ENCODE results near the gene SMARCA4. TPM values are rescaled to one million over a fixed set of nuclear protein-coding genes. Genes with fewer than 3 reads are reported as not detected.
A peak's percentile ranks its signal among the peaks of the same experiment; 100 is the strongest.
"Not testable (repeated sequence)": the region's sequence is repeated elsewhere in the genome, so short reads cannot be mapped to it uniquely, and the experiment has no call there.

Gene SMARCA4
- total RNA-seq, 1 experiment from 2014 or later = 105 TPM

GRCh38 chr19:10976131-10976892 lies 15.5 kb downstream of the SMARCA4 start:
- DNase-seq (ENCODE audit: low read depth) = no peak

DNA sequence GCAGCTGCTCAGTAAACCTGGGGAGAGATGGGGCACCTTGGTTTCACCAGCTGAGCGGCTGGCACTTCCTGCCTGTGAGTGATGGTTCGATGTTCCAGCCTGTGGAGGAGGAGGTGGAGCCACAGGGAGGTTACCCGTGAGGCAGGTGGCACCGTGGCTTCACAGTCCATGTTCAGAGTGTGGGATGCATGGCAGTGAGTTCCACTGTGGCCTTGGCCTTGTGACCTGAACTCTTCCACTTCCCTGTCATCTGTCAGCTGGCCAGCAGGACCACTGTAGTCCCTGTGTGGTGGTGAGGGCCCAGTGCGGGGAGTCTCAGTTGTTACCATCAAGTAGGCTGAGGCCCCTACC lies 16.9 kb downstream of the SMARCA4 start:
- DNase-seq (ENCODE audit: low read depth) = no peak

DNA sequence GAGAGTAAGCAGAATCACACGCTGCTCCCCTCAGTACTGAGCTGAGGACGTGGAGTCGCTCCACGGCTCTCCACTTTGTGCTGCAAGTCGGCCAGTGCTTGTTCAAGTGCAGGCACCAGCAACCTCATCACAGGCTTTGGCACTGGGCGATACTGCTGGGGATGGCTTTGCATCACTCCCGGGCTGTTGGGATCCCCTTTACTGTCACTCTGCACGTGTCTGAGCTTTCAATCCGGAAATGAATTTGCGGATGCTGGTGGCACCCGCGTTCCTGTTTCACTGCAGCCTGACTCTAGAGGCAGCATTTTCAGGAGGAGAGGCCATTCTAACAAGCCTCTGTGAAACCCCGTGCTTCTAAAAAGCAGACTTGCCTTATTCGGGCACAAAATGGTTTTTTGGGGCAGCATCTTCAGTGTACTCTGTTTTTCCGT lies 19.1 kb downstream of the SMARCA4 start:
- DNase-seq (ENCODE audit: low read depth) = no peak

- no peak for DNase-seq (ENCODE audit: low read depth)
Observed at GRCh38 chr19:10981252-10981895, 20.5 kb downstream of the SMARCA4 start.

- DNase-seq (ENCODE audit: low read depth) = no peak
Observed at GRCh38 chr19:10983026-10983425, 22.2 kb downstream of the SMARCA4 start.

- no peak for DNase-seq (ENCODE audit: low read depth)
Observed at GRCh38 chr19:10984166-10984735, 23.4 kb downstream of the SMARCA4 start.

DNA sequence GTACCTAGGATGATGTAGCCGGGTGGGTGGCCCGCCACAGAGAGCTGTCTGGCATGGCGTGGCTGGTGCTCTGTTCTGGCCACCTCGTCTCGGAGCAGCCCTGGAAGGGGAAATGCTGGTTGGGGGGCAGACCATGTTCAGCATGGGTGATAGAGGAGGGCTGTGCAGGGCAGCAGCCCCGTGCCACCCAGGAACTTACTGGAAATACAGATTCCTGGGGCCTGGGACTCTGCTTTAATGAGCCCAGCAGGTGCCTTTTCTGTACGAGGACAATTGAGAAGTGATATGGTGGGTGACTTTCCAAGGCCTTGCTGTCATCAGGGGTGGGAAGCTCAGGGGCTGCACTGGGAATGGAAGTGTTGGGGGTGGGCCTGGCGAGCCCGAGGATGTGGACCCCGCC lies 24.7 kb downstream of the SMARCA4 start:
- no peak for DNase-seq (ENCODE audit: low read depth)

DNA sequence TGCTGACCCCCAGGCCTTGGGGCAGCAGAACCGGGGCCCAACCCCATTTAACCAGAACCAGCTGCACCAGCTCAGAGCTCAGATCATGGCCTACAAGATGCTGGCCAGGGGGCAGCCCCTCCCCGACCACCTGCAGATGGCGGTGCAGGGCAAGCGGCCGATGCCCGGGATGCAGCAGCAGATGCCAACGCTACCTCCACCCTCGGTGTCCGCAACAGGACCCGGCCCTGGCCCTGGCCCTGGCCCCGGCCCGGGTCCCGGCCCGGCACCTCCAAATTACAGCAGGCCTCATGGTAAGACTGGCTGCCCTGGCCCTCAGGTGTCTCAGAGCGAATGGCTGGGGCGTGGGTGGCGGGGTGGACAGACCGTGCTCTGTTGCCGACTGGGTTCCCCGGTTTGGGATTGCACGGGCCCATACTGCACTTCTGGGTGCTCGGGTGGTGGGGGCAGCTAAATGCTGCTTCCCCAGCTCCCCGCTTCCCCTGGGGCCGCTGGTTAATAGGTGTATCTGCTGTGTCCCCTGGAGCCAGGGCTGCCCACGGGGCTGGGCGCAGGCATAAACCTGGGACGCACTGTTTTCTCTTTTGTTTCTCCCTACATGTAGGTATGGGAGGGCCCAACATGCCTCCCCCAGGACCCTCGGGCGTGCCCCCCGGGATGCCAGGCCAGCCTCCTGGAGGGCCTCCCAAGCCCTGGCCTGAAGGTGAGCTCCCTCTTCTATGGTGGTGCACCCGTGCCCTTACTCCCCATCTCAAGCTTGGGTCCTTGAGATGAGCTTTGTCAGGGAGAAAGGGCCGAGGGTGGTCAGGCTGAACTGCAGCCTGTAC lies 25.7 kb downstream of the SMARCA4 start:
- no peak for DNase-seq (ENCODE audit: low read depth)

GRCh38 chr19:10987571-10988297 lies 26.9 kb downstream of the SMARCA4 start:
- DNase-seq (ENCODE audit: low read depth) = no peak

DNA sequence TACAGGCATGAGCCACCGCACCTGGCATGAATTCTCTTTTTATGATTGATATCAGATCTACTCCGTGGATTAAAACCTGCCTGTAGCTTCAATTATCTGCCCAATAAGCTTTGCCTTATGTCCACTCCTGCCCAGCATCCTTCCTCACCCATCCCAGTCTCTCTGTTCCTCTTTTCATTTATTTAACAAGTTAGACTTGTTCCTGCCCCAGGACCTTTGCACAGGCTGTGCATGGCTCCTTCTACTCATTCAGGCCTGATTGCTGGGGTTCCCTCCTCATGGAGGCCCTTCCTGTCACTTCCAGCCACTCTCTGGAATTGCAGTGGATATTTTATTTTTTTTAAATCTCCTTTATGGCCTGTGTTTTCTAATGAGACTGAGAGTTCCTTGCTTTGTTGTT lies 27.6 kb downstream of the SMARCA4 start:
- DNase-seq (ENCODE audit: low read depth) = no peak

GRCh38 chr19:10988921-10989320 lies 28.1 kb downstream of the SMARCA4 start:
- DNase-seq (ENCODE audit: low read depth) = no peak

DNA sequence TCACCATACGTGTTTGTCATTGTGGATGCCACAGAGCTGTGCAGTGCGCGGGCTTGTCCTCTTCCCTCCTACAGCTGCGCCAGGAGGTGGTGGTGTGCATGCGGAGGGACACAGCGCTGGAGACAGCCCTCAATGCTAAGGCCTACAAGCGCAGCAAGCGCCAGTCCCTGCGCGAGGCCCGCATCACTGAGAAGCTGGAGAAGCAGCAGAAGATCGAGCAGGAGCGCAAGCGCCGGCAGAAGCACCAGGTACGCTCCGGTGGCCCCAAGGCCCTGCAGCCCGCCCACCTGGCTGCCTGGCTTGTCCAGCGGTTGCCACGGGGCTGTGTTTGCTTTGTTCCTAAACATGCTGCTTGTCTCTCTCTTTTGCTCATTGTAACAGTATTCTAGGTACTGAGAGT lies 30.2 kb downstream of the SMARCA4 start:
- no peak for DNase-seq (ENCODE audit: low read depth)

GRCh38 chr19:10991521-10992081 lies 30.8 kb downstream of the SMARCA4 start:
- DNase-seq (ENCODE audit: low read depth) = no peak

DNA sequence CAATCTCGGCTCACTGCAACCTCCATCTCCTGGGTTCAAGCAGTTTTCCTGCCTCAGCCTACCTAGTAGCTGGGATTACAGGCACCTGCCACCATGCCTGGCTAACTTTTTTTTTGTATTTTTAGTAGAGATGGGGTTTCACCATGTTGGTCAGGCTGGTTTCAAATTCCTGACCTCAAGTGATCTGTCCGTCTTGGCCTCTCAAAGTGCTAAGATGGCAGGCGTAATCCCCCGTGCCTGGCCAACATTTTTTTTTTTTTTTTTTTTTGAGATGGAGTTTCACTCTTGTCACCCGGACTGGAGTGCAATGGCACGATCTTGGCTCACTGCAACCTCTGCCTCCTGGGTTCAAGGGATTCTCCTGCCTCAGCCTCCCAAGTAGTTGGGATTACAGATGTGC lies 31.3 kb downstream of the SMARCA4 start:
- not testable (repeated sequence) for DNase-seq (ENCODE audit: low read depth)

- no peak for DNase-seq (ENCODE audit: low read depth)
Observed at GRCh38 chr19:10995926-10996600, 35.2 kb downstream of the SMARCA4 start.

DNA sequence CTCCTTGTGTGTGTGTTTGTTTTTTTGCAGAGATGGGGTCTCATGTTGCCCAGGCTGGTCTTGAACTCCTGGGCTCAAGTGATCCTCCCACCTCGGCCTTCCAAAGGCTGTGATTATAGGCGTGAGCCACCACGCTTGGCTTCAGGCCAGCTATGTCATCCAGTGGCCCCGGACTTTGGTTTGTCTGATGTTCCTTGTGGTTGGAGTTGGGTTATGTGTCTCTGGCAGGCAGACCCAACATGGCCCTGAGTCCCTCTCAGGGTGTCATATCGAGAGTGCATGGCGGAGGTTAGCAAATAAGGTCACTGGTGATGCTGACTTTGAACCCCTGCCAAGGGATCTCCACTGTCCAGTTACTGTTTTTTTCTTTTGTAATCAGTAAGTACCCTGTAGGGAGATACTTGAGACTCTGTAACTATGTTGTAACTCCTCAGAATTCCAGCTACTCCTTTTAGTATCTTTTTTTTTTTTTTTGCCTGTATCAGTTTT lies 37.3 kb downstream of the SMARCA4 start:
- peak; percentile 77 for DNase-seq (ENCODE audit: low read depth)

GRCh38 chr19:10998666-10999065 lies 37.8 kb downstream of the SMARCA4 start:
- no peak for DNase-seq (ENCODE audit: low read depth)

DNA sequence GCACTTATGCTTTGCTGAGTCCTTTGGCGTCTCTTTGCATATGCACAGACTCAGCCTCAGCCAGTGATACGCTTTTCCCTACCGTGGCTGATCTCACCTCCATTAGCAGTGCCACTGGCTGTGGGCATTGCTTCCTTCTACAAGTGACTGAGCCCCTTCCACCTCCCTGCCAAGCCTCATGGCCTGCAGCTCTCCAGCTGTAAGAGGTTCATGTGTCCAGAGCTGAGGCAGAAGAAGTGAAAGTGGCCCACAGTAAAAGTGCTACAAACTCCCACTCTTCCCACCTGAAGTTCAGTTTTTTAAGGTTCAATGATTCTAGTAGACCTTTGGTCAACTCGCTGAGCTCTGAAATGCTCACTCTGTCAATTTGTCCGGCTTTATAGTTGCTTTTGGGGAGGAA lies 44.7 kb downstream of the SMARCA4 start:
- no peak for DNase-seq (ENCODE audit: low read depth)

DNA sequence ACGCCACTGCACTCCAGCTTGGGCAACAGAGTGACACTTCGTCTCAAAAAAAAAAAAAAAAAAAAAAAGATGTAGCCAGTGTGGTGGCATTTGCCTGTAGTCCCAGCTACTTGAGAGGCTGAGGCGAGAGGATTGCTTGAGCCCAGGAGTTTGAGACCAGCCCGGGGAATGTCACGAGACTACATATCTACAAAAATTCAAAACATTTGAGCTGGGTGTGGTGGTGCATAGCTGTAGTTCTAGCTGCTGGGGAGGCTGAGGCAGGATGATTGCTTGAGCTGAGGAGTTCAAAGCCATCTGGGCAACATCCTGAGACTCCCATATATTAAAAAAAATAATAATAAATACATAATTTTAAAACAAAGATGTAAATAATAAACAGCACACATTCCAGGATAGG lies 46.6 kb downstream of the SMARCA4 start:
- no peak for DNase-seq (ENCODE audit: low read depth)

DNA sequence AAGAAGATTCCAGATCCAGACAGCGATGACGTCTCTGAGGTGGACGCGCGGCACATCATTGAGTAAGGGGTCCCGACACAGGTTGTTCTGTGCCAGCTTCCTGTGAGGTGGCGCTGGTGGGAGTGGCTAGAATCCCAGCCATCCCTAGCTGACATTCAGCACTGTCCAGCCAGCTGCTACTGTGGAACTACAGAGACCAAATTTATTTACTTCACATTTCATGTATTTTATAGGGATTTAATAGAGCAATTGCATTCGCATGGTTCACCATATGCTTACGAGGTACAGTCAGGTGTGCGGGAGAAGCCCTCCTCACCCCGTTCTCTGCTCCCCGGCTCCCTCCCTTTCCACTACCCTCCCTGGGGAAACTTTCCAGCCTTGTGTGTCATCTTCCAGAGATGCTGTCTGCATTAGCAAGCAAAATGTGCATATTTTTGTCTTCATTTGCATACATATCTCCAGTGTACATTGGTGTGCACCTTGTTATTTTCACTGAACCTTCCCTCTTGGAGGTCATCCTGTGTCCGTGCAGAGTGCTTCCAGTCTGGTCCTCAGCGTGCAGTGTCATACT lies 47.2 kb downstream of the SMARCA4 start:
- DNase-seq (ENCODE audit: low read depth) = no peak

Measured in LHCN-M2 (cell line).